Right hindlimb (tissue), 1 donor: ENCODE results near the gene MAP4K4.
A peak's percentile ranks its signal among the peaks of the same experiment; 100 is the strongest.
"Not testable (repeated sequence)": the region's sequence is repeated elsewhere in the genome, so short reads cannot be mapped to it uniquely, and the experiment has no call there.

Experiments
- DNase-seq: peaks from one replicate; pipeline ENCODE4 v3.0.0-alpha.2; 2018

Gene MAP4K4

DNA sequence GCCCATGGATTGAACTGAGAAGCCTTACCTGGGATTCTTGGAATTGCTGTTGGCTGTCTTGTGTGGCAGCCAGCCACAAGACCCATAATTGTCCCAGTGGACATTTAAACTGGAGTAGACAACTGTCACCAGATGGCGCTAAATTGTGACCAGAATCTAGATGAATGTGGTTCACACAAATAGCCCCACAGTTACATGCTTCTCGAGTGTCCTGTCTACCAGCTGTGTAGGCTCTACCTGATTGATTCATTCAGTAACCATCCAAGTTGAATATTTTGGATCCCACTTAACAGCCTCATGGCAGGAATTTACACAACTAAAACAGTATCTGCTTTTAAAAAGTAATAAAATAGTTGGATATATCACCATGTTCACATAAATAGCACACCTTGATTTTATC lies 73.2 kb downstream of the MAP4K4 start:
- DNase-seq: no peak

- DNase-seq: no peak
Observed at GRCh38 chr2:101771227-101771902, 73.9 kb downstream of the MAP4K4 start.

DNA sequence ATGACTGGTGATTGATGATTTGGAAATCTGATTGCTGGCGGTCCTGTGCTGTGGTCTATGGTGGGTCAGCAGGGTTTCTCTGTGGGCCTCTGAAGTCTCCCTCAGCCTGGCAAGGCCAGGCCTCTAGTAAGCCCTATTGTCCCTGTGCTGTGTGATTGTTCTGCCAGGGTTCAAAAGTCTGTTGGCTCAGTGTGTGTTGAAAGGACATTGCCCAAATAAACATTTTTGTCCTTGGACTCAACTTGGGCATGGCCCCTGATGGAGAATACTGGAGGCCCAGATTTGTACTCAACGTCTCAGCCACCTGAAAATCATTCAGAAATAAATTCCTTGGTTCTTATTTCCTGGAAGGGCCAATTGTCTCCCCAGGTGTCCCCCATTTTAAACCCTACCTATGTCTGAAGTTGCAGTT lies 74.4 kb downstream of the MAP4K4 start:
- DNase-seq: no peak

GRCh38 chr2:101773137-101773536 lies 75.6 kb downstream of the MAP4K4 start:
- DNase-seq: no peak

DNA sequence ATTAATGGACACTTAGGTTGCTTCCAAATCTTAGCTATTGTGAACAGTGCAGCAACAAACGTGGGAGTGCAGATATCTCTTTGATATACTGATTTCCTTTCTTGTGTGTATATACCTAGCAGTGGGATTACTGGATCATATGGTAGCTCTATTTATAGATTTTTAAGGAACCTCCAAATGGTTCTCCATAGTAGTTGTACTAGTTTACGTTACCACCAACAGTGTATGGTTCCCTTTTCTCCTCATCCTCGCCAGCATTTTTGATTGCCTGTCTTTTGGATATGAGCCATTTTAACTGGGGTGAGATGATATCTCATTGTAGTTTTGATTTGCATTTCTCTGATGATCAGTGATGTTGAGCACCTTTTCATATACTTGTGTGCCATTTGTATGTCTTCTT lies 76.5 kb downstream of the MAP4K4 start:
- DNase-seq: not testable (repeated sequence)

GRCh38 chr2:101775092-101775491 lies 77.6 kb downstream of the MAP4K4 start:
- DNase-seq: no peak

DNA sequence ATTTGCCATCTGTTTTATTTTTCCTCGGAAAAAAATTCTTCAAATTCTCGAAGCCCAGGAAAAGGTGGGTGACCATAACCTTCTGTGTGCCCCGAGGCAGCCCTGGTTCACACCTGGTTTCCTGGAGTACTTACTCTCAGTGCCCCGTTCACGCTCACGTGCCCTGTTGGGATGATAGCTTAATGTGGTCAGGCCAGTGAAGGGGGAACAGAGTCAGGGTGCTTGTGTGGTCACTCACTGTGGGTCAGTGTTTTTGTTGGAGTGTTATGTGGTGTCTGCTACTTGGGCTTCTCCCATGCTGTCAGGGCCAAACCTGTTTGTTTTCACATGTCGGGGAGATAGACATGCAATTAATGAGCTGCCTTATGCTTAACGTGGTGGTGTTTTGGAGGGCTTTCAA lies 78.1 kb downstream of the MAP4K4 start:
- DNase-seq: no peak

DNA sequence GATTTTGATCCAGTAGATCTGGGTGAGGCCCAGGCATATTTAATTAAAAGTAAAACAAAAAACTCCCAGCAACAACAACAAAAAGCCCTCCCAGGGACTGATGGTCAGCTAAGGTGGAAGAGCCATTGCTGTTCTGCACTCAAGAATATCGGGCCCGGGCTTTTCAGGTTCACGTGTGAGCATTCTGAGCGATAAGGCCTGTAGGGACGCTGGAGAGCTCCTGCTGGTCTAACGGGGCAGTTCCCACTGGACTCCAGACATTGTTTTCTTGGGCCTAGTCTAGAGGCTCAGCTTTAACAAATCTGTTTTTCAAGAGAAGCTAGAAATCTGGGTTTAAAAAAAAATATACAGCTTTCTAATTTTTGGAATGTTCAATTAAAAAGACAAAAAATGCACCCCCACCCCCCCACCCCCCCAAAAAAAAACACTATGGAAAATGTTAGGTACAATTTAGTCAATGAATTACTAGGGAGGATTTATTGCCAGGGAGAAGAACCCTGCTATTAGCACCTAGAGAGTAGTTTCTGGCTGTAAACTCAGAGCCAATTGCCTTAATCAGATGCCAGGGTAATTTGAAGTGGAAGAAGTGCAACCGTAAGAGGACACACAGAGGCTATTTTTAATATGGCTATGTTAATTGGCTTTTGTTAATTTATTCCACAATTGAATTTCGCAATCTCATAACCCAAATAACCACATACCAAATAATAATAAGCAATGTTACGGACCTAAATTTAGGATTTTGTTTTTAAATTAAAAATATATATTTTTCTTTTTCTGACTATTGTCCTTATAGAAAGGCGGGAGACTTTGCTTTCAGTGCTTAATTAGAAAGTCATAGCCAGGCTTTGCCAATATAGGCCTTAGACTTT lies 78.9 kb downstream of the MAP4K4 start:
- DNase-seq: no peak

- DNase-seq: no peak
Observed at GRCh38 chr2:101777337-101777736, 79.8 kb downstream of the MAP4K4 start.

DNA sequence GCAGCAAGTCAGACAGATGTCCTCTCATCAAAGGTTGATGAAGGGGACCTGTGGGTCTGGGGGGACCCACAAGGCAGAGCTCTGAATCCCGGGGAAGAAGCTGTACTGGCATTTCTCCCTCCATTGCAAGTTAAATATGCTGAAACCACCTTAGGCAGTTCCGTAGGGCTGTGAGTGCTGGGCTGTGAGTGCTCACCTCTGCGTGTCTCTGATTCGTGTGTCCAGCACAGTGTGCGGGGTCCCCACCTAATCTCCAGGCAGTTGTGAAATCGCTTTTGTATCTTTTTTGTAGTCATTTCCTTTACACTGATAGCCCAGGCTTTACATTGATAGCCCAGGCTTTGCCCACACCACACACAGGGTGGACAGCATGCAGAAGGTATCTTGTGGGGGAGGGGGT lies 80.6 kb downstream of the MAP4K4 start:
- DNase-seq: no peak

- no peak for DNase-seq
Observed at GRCh38 chr2:101779190-101779589, 81.7 kb downstream of the MAP4K4 start.

- DNase-seq: no peak
Observed at GRCh38 chr2:101779656-101780055, 82.1 kb downstream of the MAP4K4 start.

- no peak for DNase-seq
Observed at GRCh38 chr2:101781326-101781725, 83.8 kb downstream of the MAP4K4 start.

DNA sequence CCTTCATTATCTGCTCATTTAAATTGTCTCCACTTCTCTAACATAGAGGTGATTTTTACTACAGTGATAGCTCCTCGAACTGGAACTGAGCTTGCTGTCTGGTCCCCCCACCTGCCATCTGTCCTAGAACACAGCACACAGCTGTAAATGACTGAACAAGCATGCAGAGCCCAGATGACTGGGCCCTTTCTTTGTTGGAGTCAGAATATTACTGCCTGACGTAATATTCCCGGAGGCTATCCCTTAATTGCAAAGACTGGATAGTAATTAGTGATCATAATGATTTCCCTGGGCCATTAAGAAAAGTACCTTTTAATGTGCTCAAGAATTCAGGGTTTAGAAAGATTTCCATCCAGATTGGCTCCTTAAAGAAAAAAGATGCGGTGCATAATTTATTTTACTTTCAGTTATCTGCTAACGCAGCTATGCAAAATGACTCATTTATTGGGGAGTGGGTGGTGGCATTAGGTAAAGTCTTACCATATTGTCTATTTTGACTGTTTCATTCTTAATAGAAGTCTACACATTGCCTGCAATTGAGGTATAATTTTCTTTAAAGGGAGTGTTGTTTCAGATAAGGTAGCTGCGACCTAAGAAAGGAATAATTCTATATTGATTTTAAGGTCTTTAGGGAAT lies 84.4 kb downstream of the MAP4K4 start:
- DNase-seq: no peak

- DNase-seq: no peak
Observed at GRCh38 chr2:101782427-101782792, 84.9 kb downstream of the MAP4K4 start.

GRCh38 chr2:101787097-101787496 lies 89.6 kb downstream of the MAP4K4 start:
- DNase-seq: no peak

DNA sequence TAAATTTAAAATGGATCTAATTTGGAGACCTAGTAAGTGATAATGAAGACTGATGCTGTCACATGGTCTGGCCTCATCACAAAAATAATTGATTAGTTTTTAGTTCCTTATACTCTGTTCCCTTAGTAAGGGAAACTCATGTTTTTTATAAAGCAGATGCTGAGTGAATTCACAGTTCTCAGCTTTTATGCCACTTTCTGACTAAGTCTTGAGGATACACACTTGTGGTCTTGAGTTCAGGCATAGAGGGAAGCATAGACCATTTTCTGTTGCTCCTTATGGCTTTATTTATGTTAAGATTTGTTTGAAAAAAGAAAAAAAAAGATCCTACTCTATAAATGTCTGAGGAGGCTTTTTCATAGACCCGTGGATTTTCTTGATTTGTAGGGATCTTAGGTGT lies 91.1 kb downstream of the MAP4K4 start:
- DNase-seq: no peak

DNA sequence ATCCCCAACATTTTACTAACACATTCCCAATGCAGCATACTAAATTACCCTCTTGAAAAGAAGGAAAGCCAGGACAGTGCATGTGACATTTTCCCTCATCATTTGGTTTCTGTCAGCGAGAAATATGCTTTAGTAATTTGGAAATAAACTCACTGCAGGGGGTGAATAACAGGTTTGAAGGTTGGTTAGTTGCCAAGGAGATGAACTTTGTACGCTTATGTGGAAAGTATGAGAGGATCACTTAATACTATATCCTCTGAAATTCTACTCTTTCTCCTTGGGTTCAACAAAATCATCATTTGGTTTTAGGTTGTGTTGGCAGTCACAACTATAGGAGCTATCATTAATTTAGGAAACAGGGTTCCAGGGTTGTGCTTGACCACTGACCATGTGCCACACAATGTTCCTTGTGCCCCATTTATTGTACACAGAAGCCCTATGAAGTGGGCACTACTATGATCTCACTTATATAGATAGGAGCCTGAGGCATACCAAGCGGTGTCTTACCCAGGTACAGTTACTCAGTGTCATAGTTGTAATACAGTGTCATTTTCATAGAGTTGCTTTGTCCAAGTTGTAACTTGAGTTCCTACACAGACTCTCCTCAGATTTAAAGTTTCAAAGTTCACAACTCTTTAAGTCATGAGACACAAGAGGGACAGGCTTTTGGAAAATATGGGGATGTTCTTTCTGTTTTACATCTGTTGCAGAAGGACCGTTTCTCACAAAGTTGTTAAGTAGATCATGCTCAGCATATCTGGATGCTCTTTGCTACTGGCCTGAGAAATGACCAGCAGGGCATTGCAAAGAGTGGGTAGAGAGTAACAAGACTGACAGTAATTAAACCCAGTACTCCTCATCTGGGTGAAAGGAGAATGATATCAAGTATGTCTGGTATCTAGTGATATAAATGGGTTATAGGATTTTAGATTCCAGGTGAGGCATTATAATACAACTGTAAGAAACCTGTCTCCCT lies 91.8 kb downstream of the MAP4K4 start:
- no peak for DNase-seq

GRCh38 chr2:101790416-101790815 lies 92.9 kb downstream of the MAP4K4 start:
- no peak for DNase-seq

DNA sequence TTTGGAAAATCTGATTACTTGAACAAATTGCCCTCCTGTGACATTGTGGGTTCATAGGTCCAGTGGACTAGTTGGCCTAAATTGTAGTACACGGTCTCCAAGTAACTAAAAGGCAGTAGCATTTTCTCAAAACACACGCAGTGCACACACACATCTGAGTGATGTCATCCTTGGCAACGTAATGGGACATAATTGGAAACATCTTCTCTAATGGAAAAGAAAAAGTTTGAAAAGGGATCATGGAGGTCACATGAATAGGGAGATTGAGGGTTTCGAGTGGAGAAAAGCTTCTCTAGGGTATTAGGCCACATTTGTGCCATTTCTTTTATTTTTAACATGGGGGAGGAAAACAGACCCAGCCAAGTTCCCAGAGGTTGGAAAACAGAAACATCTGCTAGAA lies 93.3 kb downstream of the MAP4K4 start:
- peak; percentile 62 for DNase-seq

GRCh38 chr2:101792208-101792607 lies 94.7 kb downstream of the MAP4K4 start:
- no peak for DNase-seq

- peak; percentile 67 for DNase-seq
Observed at GRCh38 chr2:101793277-101793969, 95.9 kb downstream of the MAP4K4 start.
